Tibial artery (tissue), 4 donors: ENCODE results near the gene NCKAP5.

Experiments
- DNase-seq, 2 donors: peaks; one replicate each; pipeline ENCODE4 v3.0.0-alpha.2; 2019
- H3K27ac ChIP-seq, 2 donors: fragments of 200-600 bp; sonication (generic) in 1 of 2; 1 replicate in 1 of 2; 2 replicates in 1 of 2; pipeline ENCODE4 v1.5.1; 2018 to 2019; ENCODE audit warnings: mild to moderate bottlenecking in 1 of 2
- H3K27me3 ChIP-seq, 2 donors: fragments of 200-600 bp; sonication (generic) in 1 of 2; one replicate each; pipeline versions ENCODE4 v1.5.1 to v1.6.0; 2016 to 2019
- H3K36me3 ChIP-seq, 3 donors: fragments of 200-600 bp; sonication (generic) in 2 of 3; one replicate each; pipeline ENCODE4 v1.5.1; 2016 to 2019; ENCODE audit warnings: mild to moderate bottlenecking in 2 of 3
- H3K4me1 ChIP-seq, 4 donors: fragments of 200-600 bp; sonication (generic) in 2 of 4; 1 replicate in 3 of 4; 2 replicates in 1 of 4; pipeline ENCODE4 v1.5.1; 2016 to 2019
- H3K4me3 ChIP-seq, 2 donors: fragments of 200-600 bp; sonication (generic) in 1 of 2; 1 replicate in 1 of 2; 2 replicates in 1 of 2; pipeline ENCODE4 v1.5.1; 2018 to 2019; ENCODE audit warnings: mild to moderate bottlenecking in 2 of 2
- H3K9me3 ChIP-seq, 3 donors: fragments of 200-600 bp; sonication (generic) in 1 of 3; one replicate each; pipeline ENCODE4 v1.5.1; 2016 to 2019
- CTCF ChIP-seq, 2 experiments: fragments of 200-600 bp in 1 of 2; fragments of 450-650 bp in 1 of 2; IDR thresholded peaks; one replicate each; pipeline ENCODE4 v1.5.1; 2017 to 2019; ENCODE audit warnings: antibody characterized with exemption in 2 of 2, mild to moderate bottlenecking in 1 of 2, moderate library complexity in 1 of 2
- intact Hi-C: fragments of 100-400 bp; cut with DNase I; formaldehyde crosslinking; loops from one replicate; pipeline ENCODE4 v1.15.0; 2023; ENCODE audit warnings: low total_unique reads

Gene NCKAP5

GRCh38 chr2:132923787-132924186 lies 644.5 kb downstream of the NCKAP5 start:
- Histone ChIP-seq H3K36me3 (no peaks in the 10 kb centered on the region), H3K4me1 (no peaks in the 10 kb centered on the region), H3K27ac (no peak overlapping the region), H3K9me3 (no peaks in the 10 kb centered on the region), H3K27me3 (no peaks in the 10 kb centered on the region), H3K4me3 (no peak overlapping the region)
- no peak for TF ChIP-seq CTCF (IDR thresholded peaks at IDR 0.05)
- DNase-seq: no peak
- intact Hi-C loops: no loop called here

- no peak for TF ChIP-seq CTCF (IDR thresholded peaks at IDR 0.05)
- no peaks in the 10 kb centered on the region for H3K36me3 ChIP-seq
- no peaks in the 10 kb centered on the region for H3K4me1 ChIP-seq
- H3K27ac ChIP-seq: no peak overlapping the region
- DNase-seq: no peak
- intact Hi-C loops: no loop called here
- H3K4me3 ChIP-seq: no peak overlapping the region
- no peaks in the 10 kb centered on the region for H3K9me3 ChIP-seq
- H3K27me3 ChIP-seq: no peaks in the 10 kb centered on the region
Measured at GRCh38 chr2:132915812-132916549, 652.3 kb downstream of the NCKAP5 start.

GRCh38 chr2:132911726-132912724 lies 656.2 kb downstream of the NCKAP5 start:
- DNase-seq: no peak
- intact Hi-C loops: no loop called here
- Histone ChIP-seq H3K9me3 (no peaks in the 10 kb centered on the region), H3K4me1 (no peaks in the 10 kb centered on the region), H3K27me3 (no peaks in the 10 kb centered on the region), H3K36me3 (no peaks in the 10 kb centered on the region), H3K4me3 (no peak overlapping the region), H3K27ac (no peak overlapping the region)
- TF ChIP-seq CTCF (IDR thresholded peaks at IDR 0.05): no peak

- H3K4me3 ChIP-seq: no peak overlapping the region
- no peak for TF ChIP-seq CTCF (IDR thresholded peaks at IDR 0.05)
- H3K4me1 ChIP-seq: no peaks in the 10 kb centered on the region
- intact Hi-C loops: no loop called here
- no peak overlapping the region for H3K27ac ChIP-seq
- H3K27me3 ChIP-seq: no peaks in the 10 kb centered on the region
- no peak for DNase-seq
- no peaks in the 10 kb centered on the region for H3K9me3 ChIP-seq
- H3K36me3 ChIP-seq: no peaks in the 10 kb centered on the region
Measured at GRCh38 chr2:132910432-132910831, 657.8 kb downstream of the NCKAP5 start.

GRCh38 chr2:132909427-132909826 lies 658.8 kb downstream of the NCKAP5 start:
- no peak overlapping the region for H3K27ac ChIP-seq
- DNase-seq: no peak
- H3K4me1 ChIP-seq: no peaks in the 10 kb centered on the region
- H3K9me3 ChIP-seq: no peaks in the 10 kb centered on the region
- TF ChIP-seq CTCF (IDR thresholded peaks at IDR 0.05): no peak
- no peak overlapping the region for H3K4me3 ChIP-seq
- H3K27me3 ChIP-seq: no peaks in the 10 kb centered on the region
- H3K36me3 ChIP-seq: no peaks in the 10 kb centered on the region
- intact Hi-C loops: no loop called here
